SU-DHL-6 (cell line): ENCODE measurements around the gene HLF.

Experiments used
- CTCF ChIP-seq: fragments of 200-600 bp; sonication (generic); IDR thresholded peaks from one replicate; pipeline ENCODE4 v1.5.1; 2017; ENCODE audit warnings: antibody characterized with exemption, mild to moderate bottlenecking, low read length, moderate library complexity; ENCODE audit not compliant: insufficient read depth, poor library complexity, severe bottlenecking
- EZH2phosphoT487 ChIP-seq: fragments of 200-600 bp; sonication (generic), shearing (Covaris generic); conservative IDR thresholded peaks from 2 replicates; pipeline ENCODE4 v1.6.1; 2018; ENCODE audit warnings: mild to moderate bottlenecking, antibody characterized with exemption, low read length, moderate library complexity, mixed read lengths

GRCh38 chr17:55290492-55291113, 25.8 kb downstream of the HLF start:
- TF ChIP-seq EZH2phosphoT487 (no peak), CTCF (no peak)
